COLO829 (cell line): Measurements from ENCODE around the gene SNX1.
"Not testable (repeated sequence)": the region's sequence is repeated elsewhere in the genome, so short reads cannot be mapped to it uniquely, and the experiment has no call there.

ENCODE experiments used
- DNase-seq: peaks from one replicate; pipeline ENCODE4 v3.0.0; 2012; ENCODE audit warnings: low spot score

The SNX1 gene

GRCh38 chr15:64112904-64113303 is 17.1 kb downstream of the SNX1 start:
- no peak for DNase-seq

DNA sequence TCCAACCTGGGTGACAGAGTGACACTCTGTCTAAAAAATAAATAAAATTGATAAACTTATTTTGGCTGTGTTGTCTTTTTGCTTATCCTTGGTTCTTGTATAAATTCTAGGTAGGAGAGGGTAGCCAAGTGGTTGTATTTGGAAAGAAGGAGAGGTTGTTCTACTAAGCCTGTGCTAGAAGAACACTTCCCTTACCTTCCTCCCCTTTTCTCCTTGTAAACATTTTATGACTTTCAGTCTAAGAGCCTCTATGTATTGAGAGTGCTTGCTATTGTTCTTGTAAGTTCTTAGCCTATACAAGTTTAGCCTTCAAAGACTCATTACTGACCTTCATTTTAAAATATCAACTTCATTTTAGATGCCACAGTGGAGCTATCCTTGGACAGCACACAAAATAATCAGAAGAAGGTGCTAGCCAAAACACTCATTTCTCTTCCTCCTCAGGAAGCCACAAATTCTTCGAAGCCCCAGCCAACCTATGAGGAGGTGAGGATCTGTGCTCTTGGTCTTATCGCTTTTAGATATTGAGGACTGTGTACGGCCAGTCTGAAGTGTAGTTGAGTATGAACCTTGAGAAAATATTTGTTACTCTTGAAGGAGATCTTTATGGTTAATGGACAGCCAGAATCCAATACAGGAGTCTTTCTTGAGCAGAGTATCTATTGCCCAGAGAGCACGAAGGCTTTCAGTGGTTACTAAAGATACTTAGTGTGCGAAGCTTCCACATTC is 22.1 kb downstream of the SNX1 start:
- no peak for DNase-seq

GRCh38 chr15:64120322-64120721 is 24.5 kb downstream of the SNX1 start:
- not testable (repeated sequence) for DNase-seq

DNA sequence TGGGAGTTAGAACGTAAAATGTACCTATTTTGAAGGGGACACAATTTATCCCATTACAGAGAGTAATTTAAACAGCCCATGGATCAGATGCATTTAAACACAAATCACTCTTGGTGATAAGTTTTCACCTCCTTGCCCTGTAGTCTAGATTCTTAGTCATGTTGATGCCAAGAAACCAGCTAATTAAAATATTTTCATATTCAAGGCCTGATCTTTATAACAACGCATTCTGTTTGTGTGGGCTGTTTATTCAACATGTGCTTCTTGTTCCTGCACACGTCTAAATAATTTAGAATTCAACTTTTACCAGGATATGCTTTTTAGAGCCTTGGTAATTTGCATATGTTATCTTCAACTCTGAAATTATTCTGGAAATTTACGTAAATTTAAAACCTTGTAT is 25.8 kb downstream of the SNX1 start:
- no peak for DNase-seq

- DNase-seq: peak; percentile 31
Observed at GRCh38 chr15:64122444-64122843, 26.7 kb downstream of the SNX1 start.

DNA sequence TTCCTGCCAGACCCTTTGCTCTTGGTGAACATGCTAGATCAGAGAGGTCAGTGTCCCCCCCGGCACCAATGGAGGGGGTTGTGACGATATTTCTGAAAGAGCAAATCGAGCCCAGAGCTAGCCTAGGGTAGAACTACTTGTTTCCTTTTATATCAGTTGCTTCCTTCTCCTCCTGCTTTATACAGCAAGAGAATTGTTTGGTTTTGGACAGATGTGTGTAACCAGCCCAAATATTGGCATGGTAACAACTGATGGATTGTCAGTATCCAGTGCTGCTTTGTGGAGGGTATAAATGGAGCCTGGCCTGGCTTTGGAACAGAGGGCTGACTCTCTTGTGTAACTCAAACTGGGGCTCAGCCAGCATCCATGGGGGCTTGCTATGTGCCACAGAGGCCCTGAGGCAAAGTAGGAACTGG is 27.2 kb downstream of the SNX1 start:
- DNase-seq: peak; percentile 32

DNA sequence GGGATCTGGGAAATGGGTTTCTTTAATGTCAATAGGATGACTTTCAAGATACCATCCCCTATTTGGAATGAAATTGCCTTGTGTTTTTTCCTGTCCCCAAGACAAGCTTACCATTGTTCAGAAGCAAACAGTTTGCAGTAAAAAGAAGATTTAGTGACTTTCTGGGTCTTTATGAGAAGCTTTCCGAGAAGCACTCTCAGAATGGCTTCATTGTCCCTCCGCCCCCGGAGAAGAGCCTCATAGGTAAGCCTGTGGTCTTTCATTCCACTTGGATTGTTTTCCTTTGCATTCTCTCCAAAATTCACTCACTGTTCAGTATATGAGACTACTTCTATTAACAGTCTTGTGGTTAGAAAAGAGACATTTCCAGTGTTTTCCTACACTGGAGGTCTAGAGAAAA is 30.2 kb downstream of the SNX1 start:
- peak; percentile 37 for DNase-seq

DNA sequence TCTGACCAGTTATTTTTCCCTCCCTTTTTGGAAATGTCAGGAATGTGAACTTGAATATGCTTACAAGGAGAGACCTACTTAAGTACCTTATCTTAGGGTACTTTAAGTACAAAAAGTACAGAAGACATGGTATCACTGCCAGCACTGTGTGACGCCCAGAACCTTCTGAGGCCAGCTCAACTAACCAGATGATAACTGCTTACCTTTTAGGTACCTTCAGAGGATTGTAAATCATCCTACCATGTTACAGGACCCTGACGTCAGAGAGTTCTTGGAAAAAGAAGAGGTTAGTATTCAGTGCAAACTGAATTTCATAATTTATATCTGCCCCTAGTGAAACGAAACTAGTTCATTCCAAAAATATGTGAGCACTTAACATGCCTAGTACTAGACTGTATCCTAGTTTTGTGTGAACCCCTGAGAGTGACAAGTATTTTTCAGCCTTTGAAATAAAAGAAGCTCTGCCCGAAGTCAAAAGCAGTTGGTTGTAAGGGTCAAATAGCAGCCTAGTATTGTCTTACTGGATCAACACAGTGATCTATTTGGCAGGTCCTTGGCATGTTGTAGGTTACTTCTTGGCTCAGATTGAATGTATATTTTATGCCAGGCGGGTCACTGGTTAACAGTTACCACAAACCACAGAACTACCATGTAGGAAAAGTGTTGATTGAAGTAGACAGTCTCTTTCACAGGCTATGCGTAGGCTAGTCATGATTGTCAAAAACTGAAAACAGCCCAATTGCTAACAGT is 31.9 kb downstream of the SNX1 start:
- DNase-seq: no peak

DNA sequence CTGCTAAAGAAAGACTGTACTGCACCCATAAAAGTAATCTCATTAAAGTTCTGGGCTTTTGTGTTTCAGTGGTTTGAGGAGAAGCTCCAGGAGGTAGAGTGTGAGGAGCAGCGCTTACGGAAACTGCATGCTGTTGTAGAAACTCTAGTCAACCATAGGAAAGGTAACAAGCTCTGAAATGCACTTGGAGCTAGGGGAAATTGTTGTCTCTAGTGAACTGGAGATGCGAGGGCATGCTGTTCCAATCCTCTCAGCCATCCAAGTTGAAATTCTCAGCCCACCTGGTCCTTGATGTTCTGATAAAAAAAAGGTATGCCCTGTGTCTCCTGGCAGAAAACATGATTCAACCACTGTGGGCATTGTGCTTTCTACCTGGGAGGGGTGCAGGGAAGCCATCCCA is 34.4 kb downstream of the SNX1 start:
- DNase-seq: no peak

DNA sequence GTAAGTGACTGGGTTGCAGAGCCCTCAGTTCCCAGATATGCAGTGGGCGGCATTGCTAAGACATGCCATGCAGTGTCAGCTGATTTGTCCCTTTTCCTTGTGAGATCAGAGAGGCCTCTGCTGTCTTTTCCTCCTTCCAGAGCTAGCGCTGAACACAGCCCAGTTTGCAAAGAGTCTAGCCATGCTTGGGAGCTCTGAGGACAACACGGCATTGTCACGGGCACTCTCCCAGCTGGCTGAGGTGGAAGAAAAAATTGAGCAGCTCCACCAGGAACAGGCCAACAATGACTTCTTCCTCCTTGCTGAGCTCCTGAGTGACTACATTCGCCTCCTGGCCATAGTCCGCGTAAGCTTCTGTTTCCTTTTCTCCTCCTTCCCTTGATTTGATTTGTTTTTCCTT is 35.8 kb downstream of the SNX1 start:
- no peak for DNase-seq

DNA sequence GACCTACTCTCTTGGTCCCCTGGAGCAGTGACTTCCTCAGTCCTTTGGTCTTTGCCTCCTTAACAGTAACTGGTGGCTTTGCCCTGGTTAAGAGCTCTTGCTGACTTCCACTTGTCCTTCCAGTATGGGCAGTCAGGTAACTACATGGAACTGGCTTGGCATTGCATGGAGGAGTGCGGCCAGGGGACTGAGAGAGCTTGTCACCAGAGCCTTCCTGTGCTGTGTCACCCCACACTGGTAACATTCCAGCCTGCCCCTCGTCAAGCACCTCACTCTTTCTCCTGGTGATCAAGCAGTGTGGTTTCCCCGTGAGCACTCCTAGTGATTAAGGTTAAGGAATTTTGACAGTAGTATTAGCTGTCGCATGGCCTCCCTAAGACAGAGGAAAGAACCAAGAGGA is 36.4 kb downstream of the SNX1 start:
- no peak for DNase-seq

DNA sequence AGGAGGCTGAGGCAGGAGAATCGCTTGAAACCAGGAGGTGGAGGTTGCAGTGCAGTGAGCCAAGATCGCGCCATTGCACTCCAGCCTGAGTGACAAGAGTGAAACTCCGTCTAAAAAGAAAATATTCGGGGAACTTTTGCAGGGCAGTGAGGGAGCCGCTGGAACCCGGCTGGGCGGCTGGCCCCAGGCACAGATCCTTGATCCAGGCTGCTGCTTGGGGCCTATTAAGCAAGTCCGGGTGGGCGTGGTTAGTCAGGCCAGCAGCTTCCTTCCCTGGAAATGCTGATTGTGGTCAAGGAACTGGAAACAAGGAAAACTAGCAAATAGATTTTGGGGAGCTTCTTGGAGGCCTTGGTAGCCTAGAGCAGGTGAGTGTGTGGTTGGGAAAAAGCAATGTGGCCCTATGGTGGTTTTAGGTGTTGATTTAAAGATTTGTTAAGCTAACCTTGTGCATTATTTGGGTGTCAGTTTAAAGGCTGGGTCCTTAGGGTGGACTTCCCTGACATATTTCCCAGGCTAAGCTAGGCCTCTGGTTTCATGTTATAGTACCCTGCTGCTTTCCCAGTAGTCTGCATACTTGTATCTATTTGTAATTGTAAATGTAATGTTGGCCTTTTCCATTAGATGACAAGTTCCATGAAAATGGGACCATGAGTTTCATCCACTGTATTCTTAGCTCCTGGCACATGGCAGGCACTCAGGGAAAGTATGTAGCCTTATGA is 38.0 kb downstream of the SNX1 start:
- no peak for DNase-seq

DNA sequence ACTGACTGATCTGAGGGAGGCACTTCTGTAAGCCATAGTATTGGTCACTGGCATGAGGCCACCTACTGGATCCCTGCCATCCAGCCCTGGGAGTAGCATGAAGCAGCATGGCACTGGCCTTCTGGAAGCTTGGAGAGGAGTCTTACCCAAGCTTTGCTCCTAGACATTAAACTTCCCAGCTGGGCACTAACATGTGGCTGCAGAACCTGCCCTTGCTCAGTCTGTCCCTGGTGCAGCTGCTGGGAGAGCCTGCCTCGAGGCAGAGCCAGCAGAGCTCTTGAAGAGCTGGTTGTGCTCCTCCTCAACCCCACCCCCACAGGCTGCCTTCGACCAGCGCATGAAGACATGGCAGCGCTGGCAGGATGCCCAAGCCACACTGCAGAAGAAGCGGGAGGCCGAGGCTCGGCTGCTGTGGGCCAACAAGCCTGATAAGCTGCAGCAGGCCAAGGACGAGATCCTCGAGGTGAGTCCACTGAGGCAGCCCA is 38.6 kb downstream of the SNX1 start:
- DNase-seq: no peak

DNA sequence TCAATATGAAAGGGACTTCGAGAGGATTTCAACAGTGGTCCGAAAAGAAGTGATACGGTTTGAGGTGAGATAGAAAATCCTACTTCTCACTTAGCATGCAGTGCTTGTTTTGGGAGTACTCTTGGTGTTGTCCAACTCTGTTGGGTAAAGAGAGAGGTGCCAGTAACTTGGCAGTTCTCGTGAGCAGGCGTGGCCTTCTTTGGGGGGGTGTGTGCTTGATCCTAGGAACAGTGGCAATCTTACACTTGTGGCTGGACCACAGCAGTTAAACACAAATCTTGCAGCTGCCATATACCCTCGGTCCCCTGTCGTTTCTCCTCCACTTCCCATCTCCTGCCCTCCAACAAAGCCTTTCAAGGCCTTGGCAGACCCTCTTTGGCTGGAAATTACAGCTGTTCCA is 40.6 kb downstream of the SNX1 start:
- no peak for DNase-seq

GRCh38 chr15:64137226-64137833 is 41.5 kb downstream of the SNX1 start:
- DNase-seq: no peak

- DNase-seq: no peak
Observed at GRCh38 chr15:64138331-64138941, 42.7 kb downstream of the SNX1 start.

- no peak for DNase-seq
Observed at GRCh38 chr15:64141798-64142512, 46.2 kb downstream of the SNX1 start.

DNA sequence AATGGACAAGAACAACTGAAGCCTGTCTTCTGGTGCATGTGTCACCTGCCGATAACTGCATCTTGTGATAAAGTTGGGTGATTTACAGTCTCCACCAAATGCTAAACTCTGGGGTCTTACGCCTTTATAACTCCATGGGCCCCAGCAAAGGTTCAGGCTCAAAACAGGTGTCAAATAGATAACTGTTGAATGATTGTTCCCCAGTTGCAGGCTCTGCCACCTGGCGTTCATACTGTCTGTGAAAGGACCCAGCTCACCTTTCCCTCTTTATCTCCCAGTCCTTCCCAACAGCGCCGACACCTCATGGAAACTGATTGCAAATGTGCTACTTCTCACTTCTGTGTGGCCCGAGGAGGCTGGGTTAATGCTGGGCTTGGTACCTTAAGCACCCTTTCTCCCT is 47.5 kb downstream of the SNX1 start:
- DNase-seq: no peak

GRCh38 chr15:64144192-64144564 is 48.4 kb downstream of the SNX1 start:
- no peak for DNase-seq

DNA sequence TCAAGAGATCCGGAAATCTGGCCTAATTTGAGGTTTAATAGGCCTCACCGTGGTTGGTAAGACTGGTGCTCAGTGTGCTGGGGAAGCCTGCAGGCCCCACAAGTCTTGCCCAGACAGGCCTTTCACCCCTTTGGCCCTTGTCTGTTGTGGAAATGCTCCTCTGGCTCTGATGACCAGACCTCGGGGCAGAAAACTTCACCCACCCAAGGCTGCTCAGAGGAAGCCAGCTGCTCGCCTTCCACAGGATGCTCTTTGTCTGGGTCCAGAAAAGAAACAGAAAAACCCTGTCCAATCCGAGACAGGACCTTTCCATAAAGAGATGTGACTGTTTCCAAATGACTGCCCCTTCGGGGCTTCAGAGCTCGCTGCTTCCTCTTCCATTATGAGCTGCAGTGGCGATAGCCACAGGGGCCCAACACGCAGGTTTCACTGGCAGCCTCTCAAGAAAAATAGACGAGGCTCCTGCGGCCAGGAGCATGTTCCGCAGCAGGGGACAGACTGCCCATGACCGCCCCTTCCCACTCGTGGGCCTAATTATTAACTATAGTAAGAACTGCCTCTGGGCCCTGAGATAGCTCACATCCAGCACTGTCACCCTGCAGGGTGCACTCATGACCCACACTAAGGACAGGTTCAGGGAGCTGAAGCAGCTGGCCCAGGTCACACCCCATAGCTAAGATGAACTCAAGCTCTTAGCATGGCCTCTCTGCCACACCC is 48.9 kb downstream of the SNX1 start:
- peak; percentile 23 for DNase-seq

DNA sequence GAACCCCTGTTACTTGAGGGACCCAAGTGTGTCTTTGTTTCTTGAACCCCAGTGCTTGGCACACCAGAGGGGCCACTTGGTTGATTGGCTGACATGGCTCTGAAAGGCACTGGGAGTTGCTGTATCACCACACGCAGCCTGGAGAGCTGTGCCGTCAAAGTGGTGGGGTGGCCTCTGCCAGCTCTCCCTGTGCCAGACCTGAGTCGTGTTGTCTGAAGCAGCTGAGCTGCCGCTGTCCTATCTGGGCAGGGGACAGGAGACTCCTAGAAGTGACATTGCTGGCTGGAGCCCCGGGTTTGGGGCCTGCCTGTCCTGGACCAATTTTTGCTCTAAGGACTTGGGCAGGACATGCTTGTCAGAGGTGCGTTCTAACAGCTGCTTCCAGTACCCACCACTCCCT is 50.3 kb downstream of the SNX1 start:
- DNase-seq: no peak
